HL-60 (cell line): ENCODE data around the gene PGM2.

ENCODE experiments used
- DNase-seq, 2 experiments: peaks; one replicate each; pipeline ENCODE4 v3.0.0-alpha.2; 2010 to 2020; ENCODE audit warnings: low read depth in 1 of 2, low spot score in 1 of 2
- H3K27ac ChIP-seq: fragments of 250-450 bp; sonication (Bioruptor Pico); replicated peaks from 2 replicates; pipeline ENCODE4 v1.5.1; 2020; ENCODE audit warnings: mild to moderate bottlenecking, moderate library complexity
- H3K27me3 ChIP-seq: fragments of 250-450 bp; sonication (Bioruptor Pico); 2 replicates; pipeline ENCODE4 v1.5.1; 2021; ENCODE audit warnings: mild to moderate bottlenecking, moderate library complexity; ENCODE audit not compliant: insufficient read depth, poor library complexity, severe bottlenecking
- H3K4me3 ChIP-seq: replicated peaks from 2 replicates; pipeline ENCODE4 v1.5.1; 2011; ENCODE audit warnings: mild to moderate bottlenecking, control low read depth, low read length; ENCODE audit not compliant: insufficient read depth
- CTCF ChIP-seq: IDR thresholded peaks from one replicate; pipeline ENCODE4 v1.5.1; 2011; ENCODE audit warnings: low read length, control low read depth, inconsistent platforms; ENCODE audit not compliant: insufficient read depth
- GABPA ChIP-seq: IDR thresholded peaks from 2 replicates; pipeline ENCODE4 v1.6.1; 2012; ENCODE audit warnings: low read depth
- POLR2AphosphoS5 ChIP-seq: IDR thresholded peaks from 2 replicates; pipeline ENCODE4 v1.6.1; 2012; ENCODE audit warnings: low read depth
- REST ChIP-seq: IDR thresholded peaks from 2 replicates; pipeline ENCODE4 v1.6.1; 2012; ENCODE audit warnings: low read depth; ENCODE audit not compliant: insufficient replicate concordance
- SPI1 ChIP-seq: IDR thresholded peaks from 2 replicates; pipeline ENCODE4 v1.6.1; 2012; ENCODE audit warnings: low read depth, mild to moderate bottlenecking, borderline replicate concordance

Gene PGM2

GRCh38 chr4:37879365-37879764 is 52.9 kb downstream of the PGM2 start:
- Histone ChIP-seq H3K27ac (peak overlapping the region; percentile 55), H3K4me3 (no peak overlapping the region), H3K27me3 (no peaks in the 10 kb centered on the region)
- peak; percentile 98 for TF ChIP-seq SPI1
- TF ChIP-seq CTCF = no peak
- no peak for TF ChIP-seq GABPA
- TF ChIP-seq REST = no peak
- peak; percentile 41 to 54 for DNase-seq

GRCh38 chr4:37881811-37882210 is 55.3 kb downstream of the PGM2 start:
- Histone ChIP-seq H3K27ac (no peak overlapping the region), H3K27me3 (no peaks in the 10 kb centered on the region), H3K4me3 (no peak overlapping the region)
- DNase-seq = peak in 1 of 2 experiments; percentile 49
- TF ChIP-seq GABPA (no peak), SPI1 (no peak), REST (no peak), CTCF (no peak), POLR2AphosphoS5 (no peak)

- no peak for TF ChIP-seq POLR2AphosphoS5
- no peak for TF ChIP-seq CTCF
- TF ChIP-seq REST = no peak
- TF ChIP-seq SPI1 = no peak
- no peak for TF ChIP-seq GABPA
- no peak overlapping the region for H3K27ac ChIP-seq
- peak in 1 of 2 experiments; percentile 29 for DNase-seq
- no peak overlapping the region for H3K4me3 ChIP-seq
- H3K27me3 ChIP-seq = no peaks in the 10 kb centered on the region
Measured at GRCh38 chr4:37882665-37883296, 56.3 kb downstream of the PGM2 start.
